GM12878 (cell line): Measurements from ENCODE around the gene FOSL1. TPM values are rescaled to one million over a fixed set of nuclear protein-coding genes. Genes with fewer than 3 reads are reported as not detected.

Experiments used
- CHD2 ChIP-seq: IDR thresholded peaks from 2 replicates; pipeline ENCODE4 v1.6.1; 2011; ENCODE audit warnings: low read depth, low read length, improper control_type of control experiment, borderline replicate concordance
- KDM1A ChIP-seq: fragments of 200-600 bp; sonication (generic); IDR thresholded peaks from 2 replicates; pipeline ENCODE4 v1.6.1; 2016; ENCODE audit warnings: borderline replicate concordance
- MEF2B ChIP-seq: fragments of 450-650 bp; IDR thresholded peaks from 2 replicates; pipeline ENCODE4 v1.6.1; 2018; ENCODE audit warnings: mild to moderate bottlenecking, moderate library complexity; ENCODE audit not compliant: partially characterized antibody, poor library complexity, severe bottlenecking
- NR2C1 ChIP-seq: fragments of 450-650 bp; IDR thresholded peaks from 2 replicates; pipeline ENCODE4 v1.6.1; 2017; ENCODE audit warnings: antibody characterized with exemption, mild to moderate bottlenecking, moderate library complexity
- POLR2A ChIP-seq: IDR thresholded peaks from 2 replicates; pipeline ENCODE4 v1.6.1; 2011; ENCODE audit warnings: low read depth, mild to moderate bottlenecking, low read length
- ZNF384 ChIP-seq: IDR thresholded peaks from 2 replicates; pipeline ENCODE4 v1.6.1; 2012; ENCODE audit warnings: low read depth, mild to moderate bottlenecking, low read length, improper control_type of control experiment, borderline replicate concordance
- polyA plus RNA-seq, 11 experiments: library from polyadenylated mRNA; depleted of rRNA in 4 of 11; unstranded in 6 of 11; stranded (reverse) in 5 of 11; fragments of >200 nt; fragmentation: Nextera tagmentation in 4 of 11; fragmentation: Illumina TruSeq in 1 of 11; extraction: Ambion mirVana in 4 of 11; extraction: Trizol in 1 of 11; gene quantifications; 1 replicate in 1 of 11; 2 replicates in 10 of 11; pipeline versions ENCODE4 v1.2.1 to v1.2.3, GENCODE V29; 2011 to 2016; ENCODE audit warnings: inconsistent platforms in 2 of 11, missing spikeins in 2 of 11, low read depth in 1 of 11
- total RNA-seq, 4 experiments: library from RNA; depleted of rRNA in 3 of 4; stranded (reverse); fragments of >200 nt in 3 of 4; fragmentation: Illumina TruSeq in 1 of 4; extraction: Trizol in 1 of 4; gene quantifications; 2 replicates each; pipeline versions ENCODE4 v1.2.1 to v1.2.3, GENCODE V29; 2013 to 2021
- TF ChIP-seq, protein P1 (sequence below): fragments of 450-650 bp; IDR thresholded peaks from 2 replicates; pipeline ENCODE4 v1.6.1; 2018; ENCODE audit warnings: borderline replicate concordance, mild to moderate bottlenecking; ENCODE audit not compliant: partially characterized antibody
- TF ChIP-seq, protein P2 (sequence below): IDR thresholded peaks from 2 replicates; pipeline ENCODE4 v1.6.1; 2012; ENCODE audit warnings: mild to moderate bottlenecking, low read depth, low read length
- TF ChIP-seq, protein P3 (sequence below): IDR thresholded peaks from 2 replicates; pipeline ENCODE4 v1.6.1; 2012; ENCODE audit warnings: low read depth, low read length, improper control_type of control experiment

FOSL1 gene
- total and polyA plus RNA-seq, 10 of the 15 experiments (the other 5 are each of a cell fraction or from before 2014, with no cell fraction given): 0.82 to 5.4 (median 2.1) TPM

DNA sequence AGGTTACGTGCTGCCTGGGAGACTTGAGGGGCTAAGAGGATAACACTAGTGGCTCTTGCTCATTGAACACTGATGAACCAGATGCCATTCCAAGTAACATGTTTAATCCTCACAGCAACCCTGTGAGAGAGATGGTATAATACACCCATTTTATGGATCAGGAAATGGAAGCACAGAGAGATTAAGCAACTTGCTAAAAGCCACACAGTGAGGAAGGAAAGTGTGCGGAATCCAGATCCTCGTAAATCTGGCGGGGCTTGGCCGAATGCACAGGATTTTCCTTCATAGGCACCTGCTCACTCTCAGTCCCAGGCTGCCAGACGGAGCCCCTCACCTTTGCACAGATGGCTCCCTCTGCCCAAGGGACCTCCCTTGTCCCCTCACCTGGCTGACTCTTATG lies 7.7 kb upstream of the FOSL1 start (continued):
- TF ChIP-seq, protein P1, sequence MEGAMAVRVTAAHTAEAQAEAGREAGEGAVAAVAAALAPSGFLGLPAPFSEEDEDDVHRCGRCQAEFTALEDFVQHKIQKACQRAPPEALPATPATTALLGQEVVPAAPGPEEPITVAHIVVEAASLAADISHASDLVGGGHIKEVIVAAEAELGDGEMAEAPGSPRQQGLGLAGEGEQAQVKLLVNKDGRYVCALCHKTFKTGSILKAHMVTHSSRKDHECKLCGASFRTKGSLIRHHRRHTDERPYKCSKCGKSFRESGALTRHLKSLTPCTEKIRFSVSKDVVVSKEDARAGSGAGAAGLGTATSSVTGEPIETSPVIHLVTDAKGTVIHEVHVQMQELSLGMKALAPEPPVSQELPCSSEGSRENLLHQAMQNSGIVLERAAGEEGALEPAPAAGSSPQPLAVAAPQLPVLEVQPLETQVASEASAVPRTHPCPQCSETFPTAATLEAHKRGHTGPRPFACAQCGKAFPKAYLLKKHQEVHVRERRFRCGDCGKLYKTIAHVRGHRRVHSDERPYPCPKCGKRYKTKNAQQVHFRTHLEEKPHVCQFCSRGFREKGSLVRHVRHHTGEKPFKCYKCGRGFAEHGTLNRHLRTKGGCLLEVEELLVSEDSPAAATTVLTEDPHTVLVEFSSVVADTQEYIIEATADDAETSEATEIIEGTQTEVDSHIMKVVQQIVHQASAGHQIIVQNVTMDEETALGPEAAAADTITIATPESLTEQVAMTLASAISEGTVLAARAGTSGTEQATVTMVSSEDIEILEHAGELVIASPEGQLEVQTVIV: no peak
- TF ChIP-seq, protein P2, sequence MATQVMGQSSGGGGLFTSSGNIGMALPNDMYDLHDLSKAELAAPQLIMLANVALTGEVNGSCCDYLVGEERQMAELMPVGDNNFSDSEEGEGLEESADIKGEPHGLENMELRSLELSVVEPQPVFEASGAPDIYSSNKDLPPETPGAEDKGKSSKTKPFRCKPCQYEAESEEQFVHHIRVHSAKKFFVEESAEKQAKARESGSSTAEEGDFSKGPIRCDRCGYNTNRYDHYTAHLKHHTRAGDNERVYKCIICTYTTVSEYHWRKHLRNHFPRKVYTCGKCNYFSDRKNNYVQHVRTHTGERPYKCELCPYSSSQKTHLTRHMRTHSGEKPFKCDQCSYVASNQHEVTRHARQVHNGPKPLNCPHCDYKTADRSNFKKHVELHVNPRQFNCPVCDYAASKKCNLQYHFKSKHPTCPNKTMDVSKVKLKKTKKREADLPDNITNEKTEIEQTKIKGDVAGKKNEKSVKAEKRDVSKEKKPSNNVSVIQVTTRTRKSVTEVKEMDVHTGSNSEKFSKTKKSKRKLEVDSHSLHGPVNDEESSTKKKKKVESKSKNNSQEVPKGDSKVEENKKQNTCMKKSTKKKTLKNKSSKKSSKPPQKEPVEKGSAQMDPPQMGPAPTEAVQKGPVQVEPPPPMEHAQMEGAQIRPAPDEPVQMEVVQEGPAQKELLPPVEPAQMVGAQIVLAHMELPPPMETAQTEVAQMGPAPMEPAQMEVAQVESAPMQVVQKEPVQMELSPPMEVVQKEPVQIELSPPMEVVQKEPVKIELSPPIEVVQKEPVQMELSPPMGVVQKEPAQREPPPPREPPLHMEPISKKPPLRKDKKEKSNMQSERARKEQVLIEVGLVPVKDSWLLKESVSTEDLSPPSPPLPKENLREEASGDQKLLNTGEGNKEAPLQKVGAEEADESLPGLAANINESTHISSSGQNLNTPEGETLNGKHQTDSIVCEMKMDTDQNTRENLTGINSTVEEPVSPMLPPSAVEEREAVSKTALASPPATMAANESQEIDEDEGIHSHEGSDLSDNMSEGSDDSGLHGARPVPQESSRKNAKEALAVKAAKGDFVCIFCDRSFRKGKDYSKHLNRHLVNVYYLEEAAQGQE: no peak
- TF ChIP-seq NR2C1: no peak
- no peak for TF ChIP-seq ZNF384
- TF ChIP-seq, protein P3, sequence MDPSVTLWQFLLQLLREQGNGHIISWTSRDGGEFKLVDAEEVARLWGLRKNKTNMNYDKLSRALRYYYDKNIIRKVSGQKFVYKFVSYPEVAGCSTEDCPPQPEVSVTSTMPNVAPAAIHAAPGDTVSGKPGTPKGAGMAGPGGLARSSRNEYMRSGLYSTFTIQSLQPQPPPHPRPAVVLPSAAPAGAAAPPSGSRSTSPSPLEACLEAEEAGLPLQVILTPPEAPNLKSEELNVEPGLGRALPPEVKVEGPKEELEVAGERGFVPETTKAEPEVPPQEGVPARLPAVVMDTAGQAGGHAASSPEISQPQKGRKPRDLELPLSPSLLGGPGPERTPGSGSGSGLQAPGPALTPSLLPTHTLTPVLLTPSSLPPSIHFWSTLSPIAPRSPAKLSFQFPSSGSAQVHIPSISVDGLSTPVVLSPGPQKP: no peak
- no peak for TF ChIP-seq CHD2
- no peak for TF ChIP-seq MEF2B
- TF ChIP-seq POLR2A: no peak
- TF ChIP-seq KDM1A: no peak
